ENCODE results near the gene DENND2D. TPM values are rescaled to one million over a fixed set of nuclear protein-coding genes. Genes with fewer than 3 reads are reported as not detected.

DENND2D gene
- total and polyA plus RNA-seq, 2 donors (not counting 3 experiments of a cell fraction or from before 2014, with no cell fraction given) = 0.41 to 1.00 TPM

DNA sequence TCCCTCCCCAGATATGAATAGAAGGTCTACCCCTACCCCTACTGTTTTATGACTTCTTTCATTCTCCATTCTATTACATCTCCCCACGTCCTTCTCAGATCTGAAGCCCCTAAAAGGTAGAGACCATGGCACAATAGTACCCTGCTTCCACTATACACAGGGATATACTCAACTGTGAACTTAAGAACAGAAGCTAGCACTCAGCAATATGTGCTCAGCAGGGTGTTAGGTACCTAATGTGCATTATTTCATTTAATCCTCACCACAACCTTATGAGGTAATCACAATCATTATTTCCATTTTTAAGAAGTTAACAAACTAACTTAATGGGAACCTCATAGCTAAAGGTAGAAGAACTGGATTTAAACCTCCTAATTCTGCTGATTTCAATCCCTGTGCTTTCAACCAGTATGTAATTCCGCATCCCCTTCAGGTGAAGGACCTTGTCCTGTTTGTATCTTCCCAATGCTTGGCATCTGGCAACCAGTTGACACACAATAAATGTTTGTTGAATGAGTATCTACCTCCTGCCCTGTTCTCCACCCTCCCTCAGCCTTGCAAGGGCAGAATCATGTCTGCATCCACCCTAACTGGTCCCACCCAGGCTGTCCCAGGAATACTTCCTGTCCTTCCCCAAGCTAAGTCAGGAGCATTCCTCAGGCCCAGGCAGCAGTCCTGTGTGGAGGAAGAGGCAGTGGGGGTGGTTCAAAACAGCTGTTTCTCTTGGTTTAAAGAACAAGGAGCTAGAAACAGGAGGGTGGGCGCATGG lies 6.5 kb downstream of the DENND2D start:
- no peak for FAIRE-seq
- CTCF ChIA-PET = interaction anchor here (0.6 to 1.1 kb wide), 3 partner anchors 9 to 206 kb away, joined by 3 to 4 read pairs (median 3); no protein-coding TSS in a partner anchor
- H3K4me1 ChIP-seq (ENCODE audit: control insufficient read depth, extremely low read depth, insufficient read depth, low read length) = no peaks in the 10 kb centered on the region

More for the DNA sequence above, 6.5 kb downstream of the DENND2D start:
- dilution Hi-C loops (cut with MboI; ENCODE audit: extremely low pct_ligation_motif_present, low sequenced_read_pairs) = no loop called here
- POLR2A ChIA-PET = no interaction called here
- Histone ChIP-seq H3K27me3 (ENCODE audit: control insufficient read depth in 2 of 2, insufficient read depth in 2 of 2, low read length in 2 of 2) (peaks cover 5 to 6% of the 10 kb centered on the region in 2 experiments), H4K20me1 (replicated peaks; ENCODE audit: control insufficient read depth, extremely low read depth, insufficient read depth, low read length) (no peaks in the 10 kb centered on the region), H3K36me3 (ENCODE audit: control insufficient read depth in 2 of 2, extremely low read depth in 1 of 2, insufficient read depth in 2 of 2, low read length in 2 of 2) (no peaks in the 10 kb centered on the region), H3K4me3 (replicated peaks in 1 of 3; ENCODE audit: insufficient read depth in 1 of 3, low read depth in 1 of 3, low read length in 3 of 3) (no peak overlapping the region), H3K4me2 (ENCODE audit: insufficient read depth, low read length) (no peak overlapping the region), H3K27ac (ENCODE audit: insufficient read depth, low read depth, low read length) (no peak overlapping the region), H3K79me2 (ENCODE audit: control insufficient read depth, insufficient read depth, low read length) (no peaks in the 10 kb centered on the region), H3K9me1 (replicated peaks; ENCODE audit: control insufficient read depth, extremely low read depth, insufficient read depth, low read length) (no peaks in the 10 kb centered on the region), H2AFZ (ENCODE audit: low read depth, low read length) (no peak overlapping the region), H3K9ac (replicated peaks; ENCODE audit: extremely low read depth, insufficient read depth, low read length) (no peak overlapping the region), H3K9me3 (replicated peaks; ENCODE audit: control insufficient read depth, insufficient read depth, low read length) (no peaks in the 10 kb centered on the region)
- intact Hi-C loops (cut with micrococcal nuclease) = no loop called here
- no TSS peak for BruUV-seq (replicated peaks)
- TF ChIP-seq FOS (IDR thresholded peaks at IDR 0.05; ENCODE audit: borderline replicate concordance, insufficient read depth, low read length) (no peak), MYC (IDR thresholded peaks at IDR 0.05; ENCODE audit: low read depth, low read length) (no peak), GATA2 (IDR thresholded peaks at IDR 0.05; ENCODE audit: insufficient read depth, insufficient read length, low read depth, low read length) (no peak), EZH2 (IDR thresholded peaks at IDR 0.05; ENCODE audit: borderline replicate concordance, low read depth, low read length, severe bottlenecking) (no peak)
- TF ChIP-seq, protein P1, sequence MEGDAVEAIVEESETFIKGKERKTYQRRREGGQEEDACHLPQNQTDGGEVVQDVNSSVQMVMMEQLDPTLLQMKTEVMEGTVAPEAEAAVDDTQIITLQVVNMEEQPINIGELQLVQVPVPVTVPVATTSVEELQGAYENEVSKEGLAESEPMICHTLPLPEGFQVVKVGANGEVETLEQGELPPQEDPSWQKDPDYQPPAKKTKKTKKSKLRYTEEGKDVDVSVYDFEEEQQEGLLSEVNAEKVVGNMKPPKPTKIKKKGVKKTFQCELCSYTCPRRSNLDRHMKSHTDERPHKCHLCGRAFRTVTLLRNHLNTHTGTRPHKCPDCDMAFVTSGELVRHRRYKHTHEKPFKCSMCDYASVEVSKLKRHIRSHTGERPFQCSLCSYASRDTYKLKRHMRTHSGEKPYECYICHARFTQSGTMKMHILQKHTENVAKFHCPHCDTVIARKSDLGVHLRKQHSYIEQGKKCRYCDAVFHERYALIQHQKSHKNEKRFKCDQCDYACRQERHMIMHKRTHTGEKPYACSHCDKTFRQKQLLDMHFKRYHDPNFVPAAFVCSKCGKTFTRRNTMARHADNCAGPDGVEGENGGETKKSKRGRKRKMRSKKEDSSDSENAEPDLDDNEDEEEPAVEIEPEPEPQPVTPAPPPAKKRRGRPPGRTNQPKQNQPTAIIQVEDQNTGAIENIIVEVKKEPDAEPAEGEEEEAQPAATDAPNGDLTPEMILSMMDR (IDR thresholded peaks at IDR 0.05; ENCODE audit: extremely low read depth in 1 of 2, insufficient read depth in 1 of 2, low read depth in 1 of 2, low read length in 2 of 2) = no peak
- TF ChIP-seq, protein P2, sequence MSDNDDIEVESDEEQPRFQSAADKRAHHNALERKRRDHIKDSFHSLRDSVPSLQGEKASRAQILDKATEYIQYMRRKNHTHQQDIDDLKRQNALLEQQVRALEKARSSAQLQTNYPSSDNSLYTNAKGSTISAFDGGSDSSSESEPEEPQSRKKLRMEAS (IDR thresholded peaks at IDR 0.05; ENCODE audit: insufficient read depth, insufficient read length) = no peak
- DNase-seq (ENCODE audit: low read depth, low spot score) = no peak

All from endothelial cell of umbilical vein (primary cell).